HCT116 (cell line): ENCODE results near the gene SOX6. TPM values are rescaled to one million over a fixed set of nuclear protein-coding genes. Genes with fewer than 3 reads are reported as not detected.

ENCODE experiments used
- ATAC-seq: fragments of 200-7000 bp; cut with Tn5 transposase; 2 replicates; pipeline ENCODE4 v1.9.1; 2020; ENCODE audit warnings: mild to moderate bottlenecking, moderate library complexity
- BruUV-seq: library from RNA; stranded (reverse); fragments of 400-500 nt; replicated peaks from 2 replicates; lab custom pipeline; 2021; lab: Mats Ljungman, UMichigan
- CTCF ChIA-PET: fragments of 300-600 bp; sonication (Branson Sonifier 250); formaldehyde crosslinking; loops from one replicate; lab custom pipeline; 2021; ENCODE audit warnings: antibody characterized with exemption; lab: Charles Lee
- POLR2A ChIA-PET: fragments of 300-600, 350-600 bp; sonication (Branson Sonifier 250); formaldehyde crosslinking; loops from one replicate; lab custom pipeline; 2021; ENCODE audit warnings: antibody characterized with exemption; lab: Charles Lee
- RAD21 ChIA-PET, 2 experiments: fragments of 300-600 bp; sonication (Branson Sonifier 250); formaldehyde crosslinking; loops; one replicate each; lab custom pipeline; 2023; ENCODE audit warnings: low total read pairs in 2 of 2; ENCODE audit not compliant: uncharacterized antibody in 2 of 2, unreplicated experiment in 2 of 2, low non-redundant PET in 1 of 2; lab: Charles Lee
- DNase-seq: peaks from one replicate; pipeline ENCODE4 v3.0.0-alpha.2; 2010; ENCODE audit warnings: low read depth, low spot score
- H2AFZ ChIP-seq: fragments of 200-600 bp; shearing (Covaris generic), sonication (generic); 2 replicates; pipeline ENCODE4 v1.6.1; 2017; ENCODE audit warnings: low read depth, mixed run types, mixed read lengths, antibody characterized with exemption, low read length; ENCODE audit not compliant: poor library complexity, severe bottlenecking
- H3K27ac ChIP-seq: 2 replicates; pipeline ENCODE4 v1.5.1; 2012; ENCODE audit warnings: low read depth, low read length
- H3K27me3 ChIP-seq: fragments of 200-600 bp; sonication (generic); 2 replicates; pipeline ENCODE4 v1.6.1; 2016; ENCODE audit warnings: mixed run types, low read length, mixed read lengths; ENCODE audit not compliant: insufficient read depth
- H3K36me3 ChIP-seq, 2 experiments: fragments of 200-500 bp in 1 of 2; fragments of 200-600 bp in 1 of 2; sonication (Bioruptor generic) in 1 of 2; sonication (generic) in 1 of 2; 2 replicates each; pipeline versions ENCODE4 v1.5.1 to v1.6.1; 2014 to 2016; ENCODE audit warnings: low read length in 2 of 2, inconsistent platforms in 1 of 2, mixed read lengths in 1 of 2, mixed run types in 1 of 2; ENCODE audit not compliant: insufficient read depth in 2 of 2, control insufficient read depth in 1 of 2
- H3K4me1 ChIP-seq, 2 experiments: fragments of 200-600 bp in 1 of 2; sonication (generic) in 1 of 2; 2 replicates each; pipeline versions ENCODE4 v1.5.1 to v1.6.1; 2012 to 2017; ENCODE audit warnings: low read length in 2 of 2, inconsistent platforms in 1 of 2, mild to moderate bottlenecking in 1 of 2, mixed read lengths in 1 of 2, mixed run types in 1 of 2, moderate library complexity in 1 of 2; ENCODE audit not compliant: insufficient read depth in 2 of 2, control insufficient read depth in 1 of 2
- H3K4me2 ChIP-seq: fragments of 200-600 bp; sonication (generic); 2 replicates; pipeline ENCODE4 v1.6.1; 2017; ENCODE audit warnings: mixed run types, low read length, mixed read lengths
- H3K4me3 ChIP-seq, 2 experiments: fragments of 200-600 bp in 1 of 2; sonication (generic) in 1 of 2; replicated peaks in 1 of 2; 2 replicates each; pipeline ENCODE4 v1.5.1; 2011 to 2016; ENCODE audit warnings: low read length in 2 of 2, control low read depth in 1 of 2, low read depth in 1 of 2, mild to moderate bottlenecking in 1 of 2, mixed read lengths in 1 of 2, mixed run types in 1 of 2
- H3K79me2 ChIP-seq: fragments of 200-600 bp; sonication (generic); 2 replicates; pipeline ENCODE4 v1.6.1; 2017; ENCODE audit warnings: mild to moderate bottlenecking, mixed run types, low read length, moderate library complexity, mixed read lengths; ENCODE audit not compliant: insufficient read depth
- H3K9ac ChIP-seq: fragments of 200-600 bp; sonication (generic); 2 replicates; pipeline ENCODE4 v1.6.1; 2016; ENCODE audit warnings: low read length, mixed read lengths
- H3K9me2 ChIP-seq: fragments of 200-600 bp; sonication (generic), shearing (Covaris generic); 2 replicates; pipeline ENCODE4 v1.6.1; 2017; ENCODE audit warnings: mixed run types, mild to moderate bottlenecking, moderate library complexity; ENCODE audit not compliant: insufficient read depth
- H3K9me3 ChIP-seq, 2 experiments: fragments of 200-500 bp in 1 of 2; fragments of 200-600 bp in 1 of 2; sonication (Bioruptor generic) in 1 of 2; sonication (generic) in 1 of 2; 2 replicates each; pipeline ENCODE4 v1.6.1; 2014 to 2017; ENCODE audit warnings: low read length in 2 of 2, mixed read lengths in 2 of 2, inconsistent platforms in 1 of 2, low read depth in 1 of 2, mild to moderate bottlenecking in 1 of 2, mixed run types in 1 of 2, moderate library complexity in 1 of 2; ENCODE audit not compliant: control insufficient read depth in 1 of 2, insufficient read depth in 1 of 2
- H4K20me1 ChIP-seq: fragments of 200-600 bp; sonication (generic), shearing (Covaris generic); 2 replicates; pipeline ENCODE4 v1.6.1; 2017; ENCODE audit warnings: mixed run types, mild to moderate bottlenecking, moderate library complexity; ENCODE audit not compliant: insufficient read depth
- CBX3 ChIP-seq: IDR thresholded peaks from 2 replicates; pipeline ENCODE4 v1.6.1; 2012; ENCODE audit warnings: low read depth
- CEBPB ChIP-seq: IDR thresholded peaks from 2 replicates; pipeline ENCODE4 v1.6.1; 2012; ENCODE audit warnings: low read depth
- CTCF ChIP-seq, 3 experiments: fragments of 200-600 bp in 1 of 3; sonication (generic) in 1 of 3; IDR thresholded peaks in 2 of 3; conservative IDR thresholded peaks in 1 of 3; 2 replicates each; pipeline ENCODE4 v1.5.1; 2012 to 2017; ENCODE audit warnings: low read depth in 2 of 3, low read length in 2 of 3, antibody characterized with exemption in 1 of 3, borderline replicate concordance in 1 of 3, control low read depth in 1 of 3, mild to moderate bottlenecking in 1 of 3, mixed read lengths in 1 of 3, mixed run types in 1 of 3, moderate library complexity in 1 of 3; ENCODE audit not compliant: insufficient read depth in 1 of 3
- EGR1 ChIP-seq: IDR thresholded peaks from 2 replicates; pipeline ENCODE4 v1.6.1; 2012; ENCODE audit warnings: low read depth
- ELF1 ChIP-seq: IDR thresholded peaks from 2 replicates; pipeline ENCODE4 v1.6.1; 2012; ENCODE audit warnings: low read depth, borderline replicate concordance
- EZH2 ChIP-seq: fragments of 200-600 bp; sonication (generic); IDR thresholded peaks from 2 replicates; pipeline ENCODE4 v1.6.1; 2017; ENCODE audit warnings: antibody characterized with exemption, mixed run types
- FOSL1 ChIP-seq: IDR thresholded peaks from 2 replicates; pipeline ENCODE4 v1.6.1; 2012; ENCODE audit warnings: low read depth
- MAX ChIP-seq: IDR thresholded peaks from 2 replicates; pipeline ENCODE4 v1.6.1; 2012
- POLR2A ChIP-seq: IDR thresholded peaks from 2 replicates; pipeline ENCODE4 v1.7.0; 2011; ENCODE audit warnings: borderline replicate concordance; ENCODE audit not compliant: insufficient read depth, insufficient read length; ENCODE audit errors: extremely low read depth
- POLR2AphosphoS5 ChIP-seq: IDR thresholded peaks from 2 replicates; pipeline ENCODE4 v1.6.1; 2011; ENCODE audit warnings: mild to moderate bottlenecking, low read depth, low read length, moderate library complexity
- SIN3A ChIP-seq: IDR thresholded peaks from 2 replicates; pipeline ENCODE4 v1.6.1; 2012; ENCODE audit warnings: low read depth
- SP1 ChIP-seq: IDR thresholded peaks from 2 replicates; pipeline ENCODE4 v1.6.1; 2012; ENCODE audit warnings: low read depth
- TCF7L2 ChIP-seq: IDR thresholded peaks from 2 replicates; pipeline ENCODE4 v1.7.0; 2011; ENCODE audit warnings: borderline replicate concordance, inconsistent platforms; ENCODE audit not compliant: insufficient read depth, insufficient read length; ENCODE audit errors: extremely low read depth
- YY1 ChIP-seq: IDR thresholded peaks from 2 replicates; pipeline ENCODE4 v1.6.1; 2011; ENCODE audit warnings: low read length, low read depth, moderate library complexity, mild to moderate bottlenecking; ENCODE audit not compliant: insufficient replicate concordance; ENCODE audit errors: extremely low read depth
- ZFX ChIP-seq: fragments of 450-650 bp; IDR thresholded peaks from 2 replicates; pipeline ENCODE4 v1.6.1; 2017
- intact Hi-C: fragments of 100-400 bp; cut with micrococcal nuclease; formaldehyde crosslinking; loops from 2 replicates; pipeline ENCODE4 v1.10.0; 2022
- total RNA-seq: library from RNA; stranded (reverse); gene quantifications from one replicate; pipeline ENCODE4 v1.2.1, GENCODE V29; 2021; ENCODE audit not compliant: unreplicated experiment

Gene SOX6
- total RNA-seq, 1 experiment from 2014 or later = 0.81 TPM

GRCh38 chr11:16151138-16151537 is 205.2 kb downstream of the SOX6 start:
- Histone ChIP-seq H3K9me3 (no peaks in the 10 kb centered on the region), H2AFZ (no peak overlapping the region), H3K9me2 (no peaks in the 10 kb centered on the region), H3K4me2 (no peak overlapping the region), H3K79me2 (no peaks in the 10 kb centered on the region), H3K27me3 (0 out of 2 replicates have a peak, but pooled peaks cover 9% of the 10 kb centered on the region), H4K20me1 (no peaks in the 10 kb centered on the region), H3K36me3 (no peaks in the 10 kb centered on the region)
- RAD21 ChIA-PET = no interaction called here
- BruUV-seq = no TSS peak
- DNase-seq = no peak
- TF ChIP-seq EZH2 (no peak), ELF1 (no peak), POLR2AphosphoS5 (no peak), CBX3 (no peak), POLR2A (no peak), MAX (no peak), SIN3A (no peak), CEBPB (no peak), EGR1 (no peak), FOSL1 (no peak), TCF7L2 (no peak), YY1 (no peak), ZFX (no peak), CTCF (IDR thresholded peaks at IDR 0.05 in 2 of 3, conservative IDR thresholded peaks at IDR 0.05 in 1 of 3; ENCODE audit: borderline replicate concordance in 1 of 3, insufficient read depth in 1 of 3, low read depth in 2 of 3, low read length in 2 of 3) (no peak), SP1 (no peak)
- TF ChIP-seq, all 23 proteins: peak for 0
- no peak for ATAC-seq
- Histone ChIP-seq H3K4me1 (peaks cover 0 to 4% of the 10 kb centered on the region in 2 experiments; a peak in 1 of 4 replicates), H3K9ac (no peak overlapping the region), H3K4me3 (no peak overlapping the region), H3K27ac (no peak overlapping the region)
- ChIA-PET POLR2A (no interaction called here), CTCF (no interaction called here)
- intact Hi-C loops = no loop called here
